Hepatocyte (in vitro differentiated cells): Measurements from ENCODE around the gene KLK11. TPM values are rescaled to one million over a fixed set of nuclear protein-coding genes. Genes with fewer than 3 reads are reported as not detected.

Experiments used
- DNase-seq: peaks from one replicate; pipeline ENCODE4 v3.0.0-alpha.2; 2016; ENCODE audit warnings: low spot score
- H2AFZ ChIP-seq: fragments of 200-600 bp; sonication (generic); 2 replicates; pipeline ENCODE4 v1.6.0; 2016; ENCODE audit warnings: antibody characterized with exemption, mild to moderate bottlenecking
- H3K27ac ChIP-seq: fragments of 200-600 bp; sonication (generic); 2 replicates; pipeline ENCODE4 v1.5.1; 2016; ENCODE audit warnings: mild to moderate bottlenecking
- H3K27me3 ChIP-seq: fragments of 200-600 bp; sonication (generic); 2 replicates; pipeline ENCODE4 v1.6.1; 2016
- H3K36me3 ChIP-seq: fragments of 200-600 bp; sonication (generic); replicated peaks from 2 replicates; pipeline ENCODE4 v1.5.1; 2016; ENCODE audit warnings: low read depth; ENCODE audit not compliant: insufficient read depth
- H3K4me1 ChIP-seq: fragments of 200-600 bp; sonication (generic); 2 replicates; pipeline ENCODE4 v1.5.1; 2016; ENCODE audit warnings: mild to moderate bottlenecking, moderate library complexity; ENCODE audit not compliant: insufficient read depth
- H3K4me2 ChIP-seq: fragments of 200-600 bp; sonication (generic); 2 replicates; pipeline ENCODE4 v1.6.0; 2016
- H3K4me3 ChIP-seq: fragments of 200-600 bp; sonication (generic); 2 replicates; pipeline ENCODE4 v1.5.1; 2016; ENCODE audit warnings: mild to moderate bottlenecking
- H3K79me2 ChIP-seq: fragments of 200-600 bp; sonication (generic); 2 replicates; pipeline ENCODE4 v1.6.0; 2017; ENCODE audit warnings: mild to moderate bottlenecking
- H3K9me2 ChIP-seq: fragments of 200-600 bp; sonication (generic); replicated peaks from 2 replicates; pipeline ENCODE4 v1.6.0; 2017; ENCODE audit warnings: mild to moderate bottlenecking; ENCODE audit not compliant: insufficient read depth
- H3K9me3 ChIP-seq: fragments of 200-600 bp; sonication (generic); 2 replicates; pipeline ENCODE4 v1.5.1; 2016; ENCODE audit warnings: low read depth, mild to moderate bottlenecking
- H4K20me1 ChIP-seq: fragments of 200-600 bp; sonication (generic); 2 replicates; pipeline ENCODE4 v1.6.0; 2016; ENCODE audit warnings: mild to moderate bottlenecking; ENCODE audit not compliant: insufficient read depth, poor library complexity, severe bottlenecking
- CTCF ChIP-seq: fragments of 200-600 bp; sonication (generic); IDR thresholded peaks from 2 replicates; pipeline ENCODE4 v1.5.1; 2016; ENCODE audit warnings: antibody characterized with exemption, mild to moderate bottlenecking; ENCODE audit not compliant: poor library complexity
- EZH2 ChIP-seq: fragments of 200-600 bp; sonication (generic); IDR thresholded peaks from 2 replicates; pipeline ENCODE4 v1.6.1; 2016; ENCODE audit warnings: antibody characterized with exemption, mild to moderate bottlenecking, borderline replicate concordance
- EZH2phosphoT487 ChIP-seq: fragments of 200-600 bp; sonication (generic); IDR thresholded peaks from one replicate; pipeline ENCODE4 v1.6.1; 2018; ENCODE audit warnings: antibody characterized with exemption, mild to moderate bottlenecking, low read depth, moderate library complexity; ENCODE audit not compliant: unreplicated experiment, severe bottlenecking
- WGBS: methylation state at CpG from one replicate; pipeline ENCODE4 v1.1.6; 2016; ENCODE audit warnings: low lambda C conversion rate; ENCODE audit errors: missing lambda C conversion rate; 5-methylcytosine and 5-hydroxymethylcytosine counted together
- polyA plus RNA-seq: library from polyadenylated mRNA; unstranded; fragments of >200 nt; fragmentation: Nextera tagmentation; extraction: Ambion mirVana; gene quantifications from 2 replicates; pipeline ENCODE4 v1.2.1, GENCODE V29; 2016
- total RNA-seq: library from RNA; depleted of rRNA; stranded (reverse); fragments of >200 nt; gene quantifications from 2 replicates; pipeline ENCODE4 v1.2.3, GENCODE V29; 2014

Gene KLK11
- total and polyA plus RNA-seq, 2 experiments from 2014 or later: 2.2 TPM; not detected in 1

- Histone ChIP-seq H3K4me3 (no peak overlapping the region), H3K27me3 (no peaks in the 10 kb centered on the region), H3K27ac (no peak overlapping the region), H2AFZ (no peak overlapping the region), H3K4me2 (no peak overlapping the region), H3K36me3 (no peaks in the 10 kb centered on the region), H3K9me2 (no peaks in the 10 kb centered on the region), H4K20me1 (no peaks in the 10 kb centered on the region), H3K9me3 (no peaks in the 10 kb centered on the region), H3K4me1 (peaks cover 3% of the 10 kb centered on the region), H3K79me2 (no peaks in the 10 kb centered on the region)
- WGBS: 71% methylated on average over 4 of the region's 4 CpGs
- no peak for DNase-seq
- TF ChIP-seq CTCF (no peak), EZH2phosphoT487 (no peak), EZH2 (no peak)
Observed at GRCh38 chr19:51060336-51060735, 33.9 kb upstream of the KLK11 start.

- no peaks in the 10 kb centered on the region for H3K27me3 ChIP-seq
- no peaks in the 10 kb centered on the region for H4K20me1 ChIP-seq
- no peaks in the 10 kb centered on the region for H3K4me1 ChIP-seq
- H3K9me3 ChIP-seq: no peaks in the 10 kb centered on the region
- no peak overlapping the region for H3K27ac ChIP-seq
- H3K4me2 ChIP-seq: no peak overlapping the region
- no peaks in the 10 kb centered on the region for H3K79me2 ChIP-seq
- TF ChIP-seq CTCF (no peak), EZH2phosphoT487 (no peak), EZH2 (no peak)
- WGBS: 73% methylated on average over 7 of the region's 7 CpGs
- H3K9me2 ChIP-seq: no peaks in the 10 kb centered on the region
- no peak overlapping the region for H3K4me3 ChIP-seq
- H2AFZ ChIP-seq: no peak overlapping the region
- no peak for DNase-seq
- no peaks in the 10 kb centered on the region for H3K36me3 ChIP-seq
Observed at GRCh38 chr19:51059715-51060114, 33.3 kb upstream of the KLK11 start.

GRCh38 chr19:51055866-51056265, 29.4 kb upstream of the KLK11 start:
- no peak overlapping the region for H3K4me3 ChIP-seq
- no peak overlapping the region for H3K27ac ChIP-seq
- H3K9me3 ChIP-seq: no peaks in the 10 kb centered on the region
- H2AFZ ChIP-seq: no peak overlapping the region
- H3K36me3 ChIP-seq: no peaks in the 10 kb centered on the region
- H3K4me2 ChIP-seq: no peak overlapping the region
- TF ChIP-seq CTCF: no peak
- TF ChIP-seq EZH2: no peak
- TF ChIP-seq EZH2phosphoT487: no peak
- H3K79me2 ChIP-seq: no peaks in the 10 kb centered on the region
- no peak for DNase-seq
- no peaks in the 10 kb centered on the region for H4K20me1 ChIP-seq
- no peaks in the 10 kb centered on the region for H3K4me1 ChIP-seq
- H3K9me2 ChIP-seq: no peaks in the 10 kb centered on the region
- H3K27me3 ChIP-seq: no peaks in the 10 kb centered on the region

GRCh38 chr19:51047031-51047335, 20.6 kb upstream of the KLK11 start:
- TF ChIP-seq CTCF (no peak), EZH2 (no peak), EZH2phosphoT487 (no peak)
- Histone ChIP-seq H3K79me2 (no peaks in the 10 kb centered on the region), H4K20me1 (no peaks in the 10 kb centered on the region), H3K27ac (no peak overlapping the region), H3K9me2 (no peaks in the 10 kb centered on the region), H3K27me3 (no peaks in the 10 kb centered on the region), H3K4me2 (no peak overlapping the region), H2AFZ (no peak overlapping the region), H3K36me3 (no peaks in the 10 kb centered on the region), H3K4me1 (no peaks in the 10 kb centered on the region), H3K9me3 (no peaks in the 10 kb centered on the region), H3K4me3 (no peak overlapping the region)
- WGBS: 19% methylated on average over 3 of the region's 4 CpGs
- DNase-seq: no peak
